ENCODE measurements around the gene PPP1R36. TPM values are rescaled to one million over a fixed set of nuclear protein-coding genes. Genes with fewer than 3 reads are reported as not detected.

Gene PPP1R36
- total RNA-seq, 1 donor from 2014 or later: 0.36 TPM

GRCh38 chr14:64604001-64604400 is 54.2 kb downstream of the PPP1R36 start:
- intact Hi-C loops (cut with micrococcal nuclease): no loop called here
- Histone ChIP-seq H3K9me3 (replicated peaks) (no peaks in the 10 kb centered on the region), H3K4me3 (no peak overlapping the region), H3K4me1 (no peaks in the 10 kb centered on the region), H3K27ac (replicated peaks) (no peak overlapping the region), H3K27me3 (ENCODE audit: low read depth) (peaks cover 20% of the 10 kb centered on the region), H3K36me3 (no peaks in the 10 kb centered on the region)
- no peak for DNase-seq
- TF ChIP-seq CTCF (IDR thresholded peaks at IDR 0.05; ENCODE audit: borderline replicate concordance): no peak

- no peak for TF ChIP-seq CTCF (IDR thresholded peaks at IDR 0.05; ENCODE audit: borderline replicate concordance)
- Histone ChIP-seq H3K4me3 (no peak overlapping the region), H3K9me3 (replicated peaks) (no peaks in the 10 kb centered on the region), H3K4me1 (no peaks in the 10 kb centered on the region), H3K36me3 (no peaks in the 10 kb centered on the region), H3K27ac (replicated peaks) (no peak overlapping the region), H3K27me3 (ENCODE audit: low read depth) (peaks cover 20% of the 10 kb centered on the region)
- intact Hi-C loops (cut with micrococcal nuclease): no loop called here
- DNase-seq: no peak
Measured at GRCh38 chr14:64604881-64605280, 55.1 kb downstream of the PPP1R36 start.

- peaks cover 4% of the 10 kb centered on the region for H3K4me1 ChIP-seq
- H3K9me3 ChIP-seq (replicated peaks): no peaks in the 10 kb centered on the region
- no peak for DNase-seq
- H3K27ac ChIP-seq (replicated peaks): no peak overlapping the region
- no peak overlapping the region for H3K4me3 ChIP-seq
- H3K27me3 ChIP-seq (ENCODE audit: low read depth): peaks cover 20% of the 10 kb centered on the region
- intact Hi-C loops (cut with micrococcal nuclease): no loop called here
- TF ChIP-seq CTCF (IDR thresholded peaks at IDR 0.05; ENCODE audit: borderline replicate concordance): no peak
- no peaks in the 10 kb centered on the region for H3K36me3 ChIP-seq
Measured at GRCh38 chr14:64605926-64606685, 56.3 kb downstream of the PPP1R36 start.

GRCh38 chr14:64610049-64610746 is 60.4 kb downstream of the PPP1R36 start:
- Histone ChIP-seq H3K9me3 (replicated peaks) (no peaks in the 10 kb centered on the region), H3K4me3 (no peak overlapping the region), H3K27me3 (ENCODE audit: low read depth) (no peaks in the 10 kb centered on the region), H3K36me3 (no peaks in the 10 kb centered on the region), H3K27ac (replicated peaks) (no peak overlapping the region), H3K4me1 (peaks cover 28% of the 10 kb centered on the region)
- intact Hi-C loops (cut with micrococcal nuclease): no loop called here
- TF ChIP-seq CTCF (IDR thresholded peaks at IDR 0.05; ENCODE audit: borderline replicate concordance): no peak
- no peak for DNase-seq

GRCh38 chr14:64611358-64612020 is 61.7 kb downstream of the PPP1R36 start:
- intact Hi-C loops (cut with micrococcal nuclease): no loop called here
- no peak for TF ChIP-seq CTCF (IDR thresholded peaks at IDR 0.05; ENCODE audit: borderline replicate concordance)
- H3K4me1 ChIP-seq: peaks cover 28% of the 10 kb centered on the region
- no peak overlapping the region for H3K4me3 ChIP-seq
- DNase-seq: no peak
- H3K36me3 ChIP-seq: no peaks in the 10 kb centered on the region
- H3K27ac ChIP-seq (replicated peaks): peak overlapping the region; percentile 26
- H3K27me3 ChIP-seq (ENCODE audit: low read depth): no peaks in the 10 kb centered on the region
- H3K9me3 ChIP-seq (replicated peaks): no peaks in the 10 kb centered on the region
